SK-N-SH (cell line): ENCODE data around the gene NOX5. TPM values are rescaled to one million over a fixed set of nuclear protein-coding genes. Genes with fewer than 3 reads are reported as not detected.

Source experiments
- CTCF ChIA-PET: fragments of 300-600, 350-600 bp; formaldehyde crosslinking; extraction: SDS; loops from one replicate; lab custom pipeline; 2021; lab: Yijun Ruan, JAX
- POLR2A ChIA-PET: fragments of 350-600 bp; sonication (Branson Sonifier 250); formaldehyde crosslinking; extraction: SDS; loops from one replicate; lab custom pipeline; 2020; ENCODE audit warnings: antibody characterized with exemption, inconsistent platforms; lab: Yijun Ruan, JAX
- DNase-seq: peaks from one replicate; pipeline ENCODE4 v3.0.0; 2012
- H2AFZ ChIP-seq: fragments of 200-600 bp; sonication (generic); 2 replicates; pipeline ENCODE4 v1.8.1; 2016; ENCODE audit warnings: antibody characterized with exemption, mild to moderate bottlenecking, low read depth
- H3F3A ChIP-seq: fragments of 200-600 bp; sonication (generic); replicated peaks from 2 replicates; pipeline ENCODE3; 2016; ENCODE audit warnings: antibody characterized with exemption, mild to moderate bottlenecking; ENCODE audit not compliant: insufficient read depth
- H3K27ac ChIP-seq, 2 experiments: fragments of 200-500 bp in 1 of 2; fragments of 200-600 bp in 1 of 2; sonication (Bioruptor generic) in 1 of 2; sonication (generic), shearing (Covaris generic) in 1 of 2; 2 replicates each; pipeline versions ENCODE4 v1.5.1 to v1.6.1; 2014 to 2016; ENCODE audit warnings: low read depth in 2 of 2, inconsistent platforms in 1 of 2, low read length in 1 of 2, mild to moderate bottlenecking in 1 of 2, mixed read lengths in 1 of 2
- H3K27me3 ChIP-seq: fragments of 200-600 bp; sonication (generic), shearing (Covaris generic); 2 replicates; pipeline ENCODE4 v1.6.1; 2016; ENCODE audit warnings: mixed run types; ENCODE audit not compliant: insufficient read depth
- H3K36me3 ChIP-seq, 2 experiments: fragments of 200-500 bp in 1 of 2; fragments of 200-600 bp in 1 of 2; sonication (Bioruptor generic) in 1 of 2; sonication (generic) in 1 of 2; replicated peaks in 1 of 2; 2 replicates each; pipeline versions ENCODE3 to v1.5.1; 2014 to 2016; ENCODE audit warnings: low read length in 1 of 2, mild to moderate bottlenecking in 1 of 2; ENCODE audit not compliant: insufficient read depth in 2 of 2, control insufficient read depth in 1 of 2
- H3K4me1 ChIP-seq, 2 experiments: fragments of 200-500 bp in 1 of 2; fragments of 200-600 bp in 1 of 2; sonication (Bioruptor generic) in 1 of 2; sonication (generic), shearing (Covaris generic) in 1 of 2; 2 replicates each; pipeline versions ENCODE4 v1.5.1 to v1.6.1; 2014 to 2016; ENCODE audit warnings: low read depth in 1 of 2, low read length in 1 of 2, mixed run types in 1 of 2; ENCODE audit not compliant: insufficient read depth in 2 of 2, control insufficient read depth in 1 of 2
- H3K4me2 ChIP-seq: fragments of 200-600 bp; sonication (generic), shearing (Covaris generic); 2 replicates; pipeline ENCODE4 v1.6.1; 2017; ENCODE audit warnings: mixed run types
- H3K4me3 ChIP-seq, 2 experiments: fragments of 200-500 bp in 1 of 2; fragments of 200-600 bp in 1 of 2; sonication (Bioruptor generic) in 1 of 2; sonication (generic), shearing (Covaris generic) in 1 of 2; 2 replicates each; pipeline versions ENCODE4 v1.5.1 to v1.8.1; 2014 to 2016; ENCODE audit warnings: low read depth in 2 of 2, inconsistent platforms in 1 of 2, low read length in 1 of 2, mild to moderate bottlenecking in 1 of 2, mixed read lengths in 1 of 2, moderate library complexity in 1 of 2
- H3K79me2 ChIP-seq: fragments of 200-600 bp; sonication (generic); 2 replicates; pipeline ENCODE4 v1.8.1; 2017; ENCODE audit warnings: mild to moderate bottlenecking; ENCODE audit not compliant: insufficient read depth
- H3K9ac ChIP-seq: fragments of 200-600 bp; sonication (generic); 2 replicates; pipeline ENCODE4 v1.6.1; 2017; ENCODE audit warnings: mixed run types
- H3K9me2 ChIP-seq: fragments of 200-600 bp; sonication (generic); 2 replicates; pipeline ENCODE4 v1.6.1; 2017; ENCODE audit warnings: mixed run types
- H3K9me3 ChIP-seq: fragments of 200-600 bp; sonication (generic); 2 replicates; pipeline ENCODE4 v1.6.1; 2017; ENCODE audit warnings: mixed run types, mild to moderate bottlenecking, moderate library complexity
- H4K20me1 ChIP-seq: fragments of 200-600 bp; sonication (generic); 2 replicates; pipeline ENCODE4 v1.6.1; 2017; ENCODE audit warnings: mild to moderate bottlenecking, mixed run types; ENCODE audit not compliant: insufficient read depth
- FOXJ3 ChIP-seq: sonication (generic); formaldehyde crosslinking; IDR thresholded peaks from 2 replicates; pipeline ENCODE4 v1.5.1; 2020; ENCODE audit warnings: mild to moderate bottlenecking, missing genetic modification reagents
- JUND ChIP-seq: IDR thresholded peaks from 2 replicates; pipeline ENCODE4 v1.4.0; 2012
- MAX ChIP-seq: IDR thresholded peaks from 2 replicates; pipeline ENCODE4 v1.4.0; 2012; ENCODE audit warnings: low read depth
- NFIC ChIP-seq: IDR thresholded peaks from 2 replicates; pipeline ENCODE4 v1.4.0; 2012; ENCODE audit warnings: borderline replicate concordance
- POLR2AphosphoS5 ChIP-seq: IDR thresholded peaks from 2 replicates; pipeline ENCODE4 v1.6.1; 2012; ENCODE audit warnings: low read depth, low read length
- RAD21 ChIP-seq: IDR thresholded peaks from 2 replicates; pipeline ENCODE4 v1.6.1; 2012; ENCODE audit warnings: mild to moderate bottlenecking, low read length
- RFX5 ChIP-seq: IDR thresholded peaks from 2 replicates; pipeline ENCODE4 v1.6.1; 2012; ENCODE audit warnings: mild to moderate bottlenecking, improper control_type of control experiment, low read length
- SIN3A ChIP-seq: IDR thresholded peaks from 2 replicates; pipeline ENCODE4 v1.6.1; 2012; ENCODE audit warnings: low read depth, mild to moderate bottlenecking, low read length, moderate library complexity, borderline replicate concordance
- YY1 ChIP-seq: IDR thresholded peaks from 2 replicates; pipeline ENCODE4 v1.4.0; 2012; ENCODE audit warnings: low read depth, mild to moderate bottlenecking
- WGBS: methylation state at CpG from one replicate; pipeline ENCODE4 v1.1.6; 2017; ENCODE audit warnings: low lambda C conversion rate; 5-methylcytosine and 5-hydroxymethylcytosine counted together
- polyA plus RNA-seq, 3 experiments: library from polyadenylated mRNA; depleted of rRNA; stranded (reverse); fragments of >200 nt; gene quantifications; 2 replicates each; pipeline ENCODE4 v1.2.3, GENCODE V29; 2012
- TF ChIP-seq, protein P1 (sequence below): IDR thresholded peaks from 2 replicates; pipeline ENCODE4; 2012
- TF ChIP-seq, protein P2 (sequence below): IDR thresholded peaks from 2 replicates; pipeline ENCODE4 v1.6.1; 2012; ENCODE audit warnings: mild to moderate bottlenecking, low read depth, low read length, moderate library complexity
- TF ChIP-seq, protein P3 (sequence below): IDR thresholded peaks from 2 replicates; pipeline ENCODE4 v1.4.0; 2012; ENCODE audit warnings: low read depth, borderline replicate concordance
- TF ChIP-seq, protein P4 (sequence below): fragments of 150-350 bp; IDR thresholded peaks from 2 replicates; pipeline ENCODE4 v1.6.1; 2017; ENCODE audit warnings: antibody characterized with exemption, low read length, low read depth, borderline replicate concordance

NOX5 gene
- polyA plus RNA-seq, 1 of the 3 experiments (the other 2 are of a cell fraction), result 0.05 TPM

DNA sequence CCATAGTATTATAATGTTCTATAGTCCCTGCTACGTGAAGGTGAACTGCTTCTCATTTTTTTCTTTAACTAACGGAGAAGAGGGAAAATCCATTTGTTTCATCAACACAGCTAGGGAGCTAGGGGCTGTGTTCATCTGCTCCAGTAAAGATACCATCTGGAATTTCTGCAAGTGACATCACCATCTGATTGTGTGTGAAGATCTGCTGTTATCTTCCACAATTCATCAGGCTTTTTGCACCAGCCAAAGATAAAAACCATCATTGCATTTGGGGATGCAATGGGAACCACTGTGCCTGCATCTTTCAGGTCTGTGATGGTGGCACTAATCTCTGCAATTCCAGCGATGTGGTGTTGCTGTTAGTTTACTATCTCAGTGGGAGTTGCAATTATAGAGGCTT, 35.5 kb upstream of the NOX5 start:
- no peaks in the 10 kb centered on the region for H3F3A ChIP-seq
- no peaks in the 10 kb centered on the region; a peak in 1 of 4 replicates for H3K4me1 ChIP-seq
- no peak for DNase-seq
- H3K4me3 ChIP-seq, result no peak overlapping the region
- TF ChIP-seq, protein P1, sequence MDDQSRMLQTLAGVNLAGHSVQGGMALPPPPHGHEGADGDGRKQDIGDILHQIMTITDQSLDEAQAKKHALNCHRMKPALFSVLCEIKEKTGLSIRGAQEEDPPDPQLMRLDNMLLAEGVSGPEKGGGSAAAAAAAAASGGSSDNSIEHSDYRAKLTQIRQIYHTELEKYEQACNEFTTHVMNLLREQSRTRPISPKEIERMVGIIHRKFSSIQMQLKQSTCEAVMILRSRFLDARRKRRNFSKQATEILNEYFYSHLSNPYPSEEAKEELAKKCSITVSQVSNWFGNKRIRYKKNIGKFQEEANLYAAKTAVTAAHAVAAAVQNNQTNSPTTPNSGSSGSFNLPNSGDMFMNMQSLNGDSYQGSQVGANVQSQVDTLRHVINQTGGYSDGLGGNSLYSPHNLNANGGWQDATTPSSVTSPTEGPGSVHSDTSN, result no peak
- TF ChIP-seq NFIC (no peak), RAD21 (no peak), POLR2AphosphoS5 (no peak), RFX5 (no peak), SIN3A (no peak), FOXJ3 (no peak), YY1 (no peak), JUND (no peak), MAX (no peak)
- TF ChIP-seq, protein P2, sequence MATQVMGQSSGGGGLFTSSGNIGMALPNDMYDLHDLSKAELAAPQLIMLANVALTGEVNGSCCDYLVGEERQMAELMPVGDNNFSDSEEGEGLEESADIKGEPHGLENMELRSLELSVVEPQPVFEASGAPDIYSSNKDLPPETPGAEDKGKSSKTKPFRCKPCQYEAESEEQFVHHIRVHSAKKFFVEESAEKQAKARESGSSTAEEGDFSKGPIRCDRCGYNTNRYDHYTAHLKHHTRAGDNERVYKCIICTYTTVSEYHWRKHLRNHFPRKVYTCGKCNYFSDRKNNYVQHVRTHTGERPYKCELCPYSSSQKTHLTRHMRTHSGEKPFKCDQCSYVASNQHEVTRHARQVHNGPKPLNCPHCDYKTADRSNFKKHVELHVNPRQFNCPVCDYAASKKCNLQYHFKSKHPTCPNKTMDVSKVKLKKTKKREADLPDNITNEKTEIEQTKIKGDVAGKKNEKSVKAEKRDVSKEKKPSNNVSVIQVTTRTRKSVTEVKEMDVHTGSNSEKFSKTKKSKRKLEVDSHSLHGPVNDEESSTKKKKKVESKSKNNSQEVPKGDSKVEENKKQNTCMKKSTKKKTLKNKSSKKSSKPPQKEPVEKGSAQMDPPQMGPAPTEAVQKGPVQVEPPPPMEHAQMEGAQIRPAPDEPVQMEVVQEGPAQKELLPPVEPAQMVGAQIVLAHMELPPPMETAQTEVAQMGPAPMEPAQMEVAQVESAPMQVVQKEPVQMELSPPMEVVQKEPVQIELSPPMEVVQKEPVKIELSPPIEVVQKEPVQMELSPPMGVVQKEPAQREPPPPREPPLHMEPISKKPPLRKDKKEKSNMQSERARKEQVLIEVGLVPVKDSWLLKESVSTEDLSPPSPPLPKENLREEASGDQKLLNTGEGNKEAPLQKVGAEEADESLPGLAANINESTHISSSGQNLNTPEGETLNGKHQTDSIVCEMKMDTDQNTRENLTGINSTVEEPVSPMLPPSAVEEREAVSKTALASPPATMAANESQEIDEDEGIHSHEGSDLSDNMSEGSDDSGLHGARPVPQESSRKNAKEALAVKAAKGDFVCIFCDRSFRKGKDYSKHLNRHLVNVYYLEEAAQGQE, result no peak
- TF ChIP-seq, protein P3, sequence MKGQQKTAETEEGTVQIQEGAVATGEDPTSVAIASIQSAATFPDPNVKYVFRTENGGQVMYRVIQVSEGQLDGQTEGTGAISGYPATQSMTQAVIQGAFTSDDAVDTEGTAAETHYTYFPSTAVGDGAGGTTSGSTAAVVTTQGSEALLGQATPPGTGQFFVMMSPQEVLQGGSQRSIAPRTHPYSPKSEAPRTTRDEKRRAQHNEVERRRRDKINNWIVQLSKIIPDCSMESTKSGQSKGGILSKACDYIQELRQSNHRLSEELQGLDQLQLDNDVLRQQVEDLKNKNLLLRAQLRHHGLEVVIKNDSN, result no peak
- TF ChIP-seq, protein P4, sequence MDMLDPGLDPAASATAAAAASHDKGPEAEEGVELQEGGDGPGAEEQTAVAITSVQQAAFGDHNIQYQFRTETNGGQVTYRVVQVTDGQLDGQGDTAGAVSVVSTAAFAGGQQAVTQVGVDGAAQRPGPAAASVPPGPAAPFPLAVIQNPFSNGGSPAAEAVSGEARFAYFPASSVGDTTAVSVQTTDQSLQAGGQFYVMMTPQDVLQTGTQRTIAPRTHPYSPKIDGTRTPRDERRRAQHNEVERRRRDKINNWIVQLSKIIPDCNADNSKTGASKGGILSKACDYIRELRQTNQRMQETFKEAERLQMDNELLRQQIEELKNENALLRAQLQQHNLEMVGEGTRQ, result no peak
- no peak overlapping the region for H3K27ac ChIP-seq
- no peak overlapping the region for H2AFZ ChIP-seq
- ChIA-PET CTCF (interaction anchor here (0.7 kb wide), 1 partner anchor 278 kb away, joined by 3 read pairs; no protein-coding TSS in a partner anchor), POLR2A (interaction anchor here (0.7 kb wide), 1 partner anchor 72 kb away, joined by 3 read pairs; no protein-coding TSS in a partner anchor)
- no peaks in the 10 kb centered on the region for H3K27me3 ChIP-seq
- no peaks in the 10 kb centered on the region for H4K20me1 ChIP-seq
- no peaks in the 10 kb centered on the region for H3K9me3 ChIP-seq
- no peaks in the 10 kb centered on the region for H3K36me3 ChIP-seq
- no peaks in the 10 kb centered on the region for H3K79me2 ChIP-seq
- H3K9ac ChIP-seq, result no peak overlapping the region
- 0% methylated on average over 3 of the region's 3 CpGs for WGBS
- H3K9me2 ChIP-seq, result no peaks in the 10 kb centered on the region
- H3K4me2 ChIP-seq, result no peak overlapping the region
